Cardiac fibroblast (primary cell): Measurements from ENCODE around the gene PPARA.

Experiments used
- DNase-seq, 2 donors: peaks; one replicate each; pipeline versions ENCODE4 v3.0.0 to v3.0.0-alpha.2; 2010; ENCODE audit warnings: low read depth in 2 of 2
- H3K4me3 ChIP-seq, 2 donors: replicated peaks in 1 of 2; 1 replicate in 1 of 2; 2 replicates in 1 of 2; pipeline ENCODE4 v1.5.1; 2011; ENCODE audit warnings: low read depth in 2 of 2, low read length in 2 of 2, mild to moderate bottlenecking in 2 of 2, moderate library complexity in 1 of 2
- TF ChIP-seq, protein P1 (sequence below): IDR thresholded peaks from one replicate; pipeline ENCODE4 v1.5.1; 2011; ENCODE audit warnings: low read depth, mild to moderate bottlenecking, low read length, inconsistent platforms

The PPARA gene

DNA sequence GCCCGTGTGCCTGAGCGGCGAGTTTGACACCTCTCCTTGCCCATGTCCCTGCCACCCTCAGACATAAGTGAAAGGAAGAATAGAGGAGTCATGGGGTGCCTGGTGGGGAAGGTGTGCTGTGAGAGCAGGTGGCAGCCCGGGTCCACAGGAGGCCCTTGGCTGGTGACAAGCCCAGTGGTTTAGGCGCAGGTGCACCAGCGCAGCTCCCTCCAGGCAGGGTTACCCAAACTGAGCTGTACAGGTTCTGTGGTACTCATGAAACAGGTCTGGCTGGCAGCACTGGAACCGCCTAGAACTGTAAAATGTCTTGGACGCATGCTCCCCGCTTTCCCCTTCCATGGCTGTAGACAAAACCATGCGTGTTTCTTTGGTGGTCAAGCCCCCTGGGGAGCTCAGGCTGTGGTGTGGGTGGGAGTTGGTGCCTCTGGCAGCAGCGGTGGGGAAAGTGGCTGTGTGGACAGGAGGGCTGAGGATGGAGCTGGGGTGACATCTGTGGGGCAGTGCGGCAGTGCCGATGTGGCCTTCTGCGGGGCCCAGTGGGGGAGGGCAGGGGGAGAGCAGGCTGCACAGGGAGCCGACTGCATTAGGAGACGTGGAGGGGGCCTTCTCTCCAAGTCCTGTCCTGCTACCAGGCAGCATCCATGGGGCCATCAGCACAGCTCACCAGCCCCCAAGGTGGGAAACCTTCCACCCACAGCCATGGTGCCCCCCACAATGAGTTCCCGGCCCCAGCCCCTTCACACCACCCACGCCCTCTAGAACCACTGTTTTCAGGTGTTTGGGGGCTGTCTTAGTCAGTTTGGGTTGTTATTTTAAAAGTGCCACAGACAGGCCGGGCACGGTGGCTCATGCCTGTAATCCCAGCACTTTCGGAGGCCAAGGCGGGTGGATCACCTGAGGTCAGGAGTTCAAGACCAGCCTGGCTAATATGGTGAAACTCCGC is 140.8 kb downstream of the PPARA start:
- TF ChIP-seq, protein P1, sequence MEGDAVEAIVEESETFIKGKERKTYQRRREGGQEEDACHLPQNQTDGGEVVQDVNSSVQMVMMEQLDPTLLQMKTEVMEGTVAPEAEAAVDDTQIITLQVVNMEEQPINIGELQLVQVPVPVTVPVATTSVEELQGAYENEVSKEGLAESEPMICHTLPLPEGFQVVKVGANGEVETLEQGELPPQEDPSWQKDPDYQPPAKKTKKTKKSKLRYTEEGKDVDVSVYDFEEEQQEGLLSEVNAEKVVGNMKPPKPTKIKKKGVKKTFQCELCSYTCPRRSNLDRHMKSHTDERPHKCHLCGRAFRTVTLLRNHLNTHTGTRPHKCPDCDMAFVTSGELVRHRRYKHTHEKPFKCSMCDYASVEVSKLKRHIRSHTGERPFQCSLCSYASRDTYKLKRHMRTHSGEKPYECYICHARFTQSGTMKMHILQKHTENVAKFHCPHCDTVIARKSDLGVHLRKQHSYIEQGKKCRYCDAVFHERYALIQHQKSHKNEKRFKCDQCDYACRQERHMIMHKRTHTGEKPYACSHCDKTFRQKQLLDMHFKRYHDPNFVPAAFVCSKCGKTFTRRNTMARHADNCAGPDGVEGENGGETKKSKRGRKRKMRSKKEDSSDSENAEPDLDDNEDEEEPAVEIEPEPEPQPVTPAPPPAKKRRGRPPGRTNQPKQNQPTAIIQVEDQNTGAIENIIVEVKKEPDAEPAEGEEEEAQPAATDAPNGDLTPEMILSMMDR: no peak
- DNase-seq: no peak
- no peak overlapping the region for H3K4me3 ChIP-seq

GRCh38 chr22:46292173-46292572 is 141.8 kb downstream of the PPARA start:
- DNase-seq: no peak
- TF ChIP-seq, protein P1: no peak
- H3K4me3 ChIP-seq: no peak overlapping the region

DNA sequence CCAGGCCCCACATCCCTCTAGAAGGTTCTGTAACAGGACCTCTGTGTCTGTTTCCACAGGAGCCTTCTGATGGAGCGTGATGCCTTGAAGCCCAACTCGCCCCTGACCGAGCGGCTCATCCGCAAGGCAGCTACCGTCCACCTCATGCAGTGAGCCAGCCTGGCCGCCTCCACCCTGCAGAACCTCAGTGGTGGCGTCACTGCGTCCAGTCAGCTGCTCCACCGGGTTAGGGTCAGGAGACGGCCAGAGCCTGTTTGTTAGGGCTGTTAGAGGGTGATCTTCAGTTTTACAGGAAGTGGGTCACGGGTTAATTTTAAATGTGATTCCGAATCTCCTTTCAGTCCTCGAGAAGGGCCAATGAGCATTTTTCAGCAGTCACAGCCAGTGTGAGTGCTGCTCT is 142.4 kb downstream of the PPARA start:
- TF ChIP-seq, protein P1: no peak
- DNase-seq: no peak
- H3K4me3 ChIP-seq: no peak overlapping the region
